MM.1S (cell line): Measurements from ENCODE around the gene C6orf136.

Source experiments
- DNase-seq: peaks from one replicate; pipeline ENCODE4 v3.0.0-alpha.2; 2015
- H2AFZ ChIP-seq: fragments of 300-600 bp; sonication (generic); 2 replicates; pipeline ENCODE4 v1.6.0; 2016; ENCODE audit warnings: antibody characterized with exemption, low read length
- H3F3A ChIP-seq: fragments of 300-600 bp; sonication (generic); 2 replicates; pipeline ENCODE4 v1.6.1; 2016; ENCODE audit warnings: mild to moderate bottlenecking, antibody characterized with exemption, low read length, moderate library complexity, mixed read lengths; ENCODE audit not compliant: insufficient read depth
- H3K27ac ChIP-seq: fragments of 300-600 bp; sonication (generic); 2 replicates; pipeline ENCODE4 v1.5.1; 2016; ENCODE audit warnings: mild to moderate bottlenecking, low read length
- H3K27me3 ChIP-seq: fragments of 300-600 bp; sonication (generic); replicated peaks from 2 replicates; pipeline ENCODE4 v1.6.0; 2016; ENCODE audit warnings: low read length; ENCODE audit not compliant: insufficient read depth
- H3K36me3 ChIP-seq: fragments of 300-600 bp; sonication (generic); replicated peaks from 2 replicates; pipeline ENCODE4 v1.6.1; 2016; ENCODE audit warnings: mild to moderate bottlenecking, low read length, mixed read lengths; ENCODE audit not compliant: insufficient read depth
- H3K4me1 ChIP-seq: fragments of 300-600 bp; sonication (generic); 2 replicates; pipeline ENCODE4 v1.6.1; 2016; ENCODE audit warnings: low read length, mixed read lengths
- H3K4me2 ChIP-seq: fragments of 300-600 bp; sonication (generic); 2 replicates; pipeline ENCODE4 v1.6.0; 2016; ENCODE audit warnings: low read depth, low read length
- H3K4me3 ChIP-seq: fragments of 300-600 bp; sonication (generic); 2 replicates; pipeline ENCODE4 v1.5.1; 2016; ENCODE audit warnings: low read length, mixed read lengths
- H3K79me2 ChIP-seq: fragments of 300-600 bp; sonication (generic); 2 replicates; pipeline ENCODE4 v1.6.1; 2016; ENCODE audit warnings: mixed run types, low read length, mixed read lengths
- H3K9ac ChIP-seq: fragments of 300-600 bp; sonication (generic); 2 replicates; pipeline ENCODE4 v1.6.1; 2016; ENCODE audit warnings: low read length, mixed read lengths
- H3K9me2 ChIP-seq: fragments of 300-600 bp; sonication (generic); replicated peaks from 2 replicates; pipeline ENCODE4 v1.6.1; 2016; ENCODE audit warnings: mild to moderate bottlenecking, low read length, mixed read lengths; ENCODE audit not compliant: insufficient read depth
- H3K9me3 ChIP-seq: fragments of 300-600 bp; sonication (generic); replicated peaks from 2 replicates; pipeline ENCODE4 v1.6.1; 2016; ENCODE audit warnings: mild to moderate bottlenecking, low read length, mixed read lengths; ENCODE audit not compliant: insufficient read depth
- H4K20me1 ChIP-seq: fragments of 300-600 bp; sonication (generic); 2 replicates; pipeline ENCODE4 v1.6.1; 2016; ENCODE audit warnings: mild to moderate bottlenecking, low read length, moderate library complexity, mixed read lengths; ENCODE audit not compliant: insufficient read depth
- EZH2 ChIP-seq: fragments of 300-600 bp; sonication (generic); optimal IDR thresholded peaks from 2 replicates; pipeline ENCODE3; 2017; ENCODE audit warnings: low read depth, mild to moderate bottlenecking, antibody characterized with exemption, low read length, mixed read lengths
- EZH2phosphoT487 ChIP-seq: fragments of 300-600 bp; sonication (generic); IDR thresholded peaks from 2 replicates; pipeline ENCODE4 v1.6.1; 2018; ENCODE audit warnings: antibody characterized with exemption, low read length
- TF ChIP-seq, protein P1 (sequence below): fragments of 300-600 bp; sonication (generic); IDR thresholded peaks from 2 replicates; pipeline ENCODE4 v1.5.1; 2016; ENCODE audit warnings: antibody characterized with exemption, low read length, mixed read lengths

Gene C6orf136

DNA sequence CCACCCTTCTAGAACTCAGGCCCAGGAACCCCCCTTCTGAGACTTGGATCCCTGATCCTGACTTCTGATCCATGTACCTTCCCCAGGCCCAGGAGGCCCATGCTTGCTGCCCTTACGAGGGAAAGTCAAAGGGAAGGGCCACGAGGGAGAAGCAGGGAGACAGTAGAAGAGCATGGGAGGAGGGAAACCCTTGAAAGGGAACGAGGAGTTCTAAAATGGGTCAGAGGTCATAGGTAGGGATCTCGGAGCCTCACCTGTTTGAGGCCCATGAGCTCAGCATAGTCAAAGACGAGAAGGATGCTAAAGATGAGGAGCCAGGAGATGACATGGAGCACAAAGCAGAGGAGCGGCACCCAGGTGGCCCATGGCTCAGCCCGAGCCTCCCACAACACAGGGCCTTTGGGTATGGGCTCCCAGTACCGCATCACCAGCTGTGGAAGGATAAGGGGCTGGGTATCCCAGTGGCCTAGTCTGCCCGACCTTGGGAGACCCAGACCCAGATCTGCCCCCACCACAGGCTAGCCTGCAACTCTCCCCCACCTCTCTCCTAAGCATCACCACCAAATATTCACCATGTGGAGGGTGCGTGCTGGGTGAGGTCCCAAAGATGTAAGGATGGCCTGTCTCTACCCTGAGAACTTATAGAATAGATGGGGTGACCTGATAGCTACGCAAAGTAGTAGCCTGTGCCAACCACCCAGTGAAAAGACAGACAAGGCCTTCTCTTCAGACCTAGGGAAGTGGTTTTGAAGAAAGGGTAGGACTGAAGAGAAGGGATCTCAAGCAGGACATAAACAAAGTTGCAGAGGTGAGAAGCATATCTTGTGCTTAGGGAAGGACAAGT, 42.3 kb downstream of the C6orf136 start:
- Histone ChIP-seq H3K4me3 (no peak overlapping the region), H3K9ac (no peak overlapping the region), H3K9me2 (no peaks in the 10 kb centered on the region), H3K27me3 (no peaks in the 10 kb centered on the region), H3K27ac (no peak overlapping the region), H3F3A (peaks cover 29% of the 10 kb centered on the region), H3K36me3 (no peaks in the 10 kb centered on the region), H3K79me2 (peaks cover 32% of the 10 kb centered on the region), H3K4me2 (peak overlapping the region; percentile 89; the same call in 1 of the 2 replicates), H2AFZ (no peak overlapping the region), H3K9me3 (no peaks in the 10 kb centered on the region), H4K20me1 (no peaks in the 10 kb centered on the region), H3K4me1 (peaks cover 25% of the 10 kb centered on the region)
- no peak for TF ChIP-seq EZH2
- no peak for DNase-seq

DNA sequence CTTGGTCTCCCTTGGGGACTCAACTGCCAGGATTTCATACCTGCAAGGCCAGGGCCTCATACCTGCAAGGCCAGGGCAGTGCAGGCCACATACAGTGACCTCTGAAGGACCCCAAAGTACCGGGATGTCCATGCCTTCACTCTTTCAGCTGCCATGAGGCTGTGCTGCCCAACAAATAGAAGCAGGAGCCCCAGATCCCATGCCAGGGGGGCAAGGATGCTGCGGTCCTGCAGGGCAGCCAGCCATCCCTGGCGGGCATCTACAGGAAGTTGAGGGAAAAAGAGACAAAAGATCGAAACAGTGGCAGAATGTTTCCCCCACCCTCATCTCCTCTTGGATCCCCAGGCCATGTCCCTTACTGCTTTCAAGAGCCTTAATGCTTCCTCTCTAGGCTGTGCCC, 43.1 kb downstream of the C6orf136 start:
- Histone ChIP-seq H3K9me3 (no peaks in the 10 kb centered on the region), H3K4me3 (peak overlapping the region; percentile 88), H3K4me1 (peaks cover 25% of the 10 kb centered on the region), H3K4me2 (peak overlapping the region; percentile 89), H3K27ac (no peak overlapping the region), H4K20me1 (no peaks in the 10 kb centered on the region), H3F3A (peaks cover 27% of the 10 kb centered on the region), H3K79me2 (peaks cover 25% of the 10 kb centered on the region), H3K9me2 (no peaks in the 10 kb centered on the region), H2AFZ (peak overlapping the region; percentile 93; the same call in 1 of the 2 replicates), H3K27me3 (no peaks in the 10 kb centered on the region), H3K36me3 (no peaks in the 10 kb centered on the region), H3K9ac (peak overlapping the region; percentile 67; the same call in 1 of the 2 replicates)
- no peak for DNase-seq
- TF ChIP-seq, protein P1, sequence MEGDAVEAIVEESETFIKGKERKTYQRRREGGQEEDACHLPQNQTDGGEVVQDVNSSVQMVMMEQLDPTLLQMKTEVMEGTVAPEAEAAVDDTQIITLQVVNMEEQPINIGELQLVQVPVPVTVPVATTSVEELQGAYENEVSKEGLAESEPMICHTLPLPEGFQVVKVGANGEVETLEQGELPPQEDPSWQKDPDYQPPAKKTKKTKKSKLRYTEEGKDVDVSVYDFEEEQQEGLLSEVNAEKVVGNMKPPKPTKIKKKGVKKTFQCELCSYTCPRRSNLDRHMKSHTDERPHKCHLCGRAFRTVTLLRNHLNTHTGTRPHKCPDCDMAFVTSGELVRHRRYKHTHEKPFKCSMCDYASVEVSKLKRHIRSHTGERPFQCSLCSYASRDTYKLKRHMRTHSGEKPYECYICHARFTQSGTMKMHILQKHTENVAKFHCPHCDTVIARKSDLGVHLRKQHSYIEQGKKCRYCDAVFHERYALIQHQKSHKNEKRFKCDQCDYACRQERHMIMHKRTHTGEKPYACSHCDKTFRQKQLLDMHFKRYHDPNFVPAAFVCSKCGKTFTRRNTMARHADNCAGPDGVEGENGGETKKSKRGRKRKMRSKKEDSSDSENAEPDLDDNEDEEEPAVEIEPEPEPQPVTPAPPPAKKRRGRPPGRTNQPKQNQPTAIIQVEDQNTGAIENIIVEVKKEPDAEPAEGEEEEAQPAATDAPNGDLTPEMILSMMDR: no peak
- TF ChIP-seq EZH2phosphoT487: no peak
- no peak for TF ChIP-seq EZH2

DNA sequence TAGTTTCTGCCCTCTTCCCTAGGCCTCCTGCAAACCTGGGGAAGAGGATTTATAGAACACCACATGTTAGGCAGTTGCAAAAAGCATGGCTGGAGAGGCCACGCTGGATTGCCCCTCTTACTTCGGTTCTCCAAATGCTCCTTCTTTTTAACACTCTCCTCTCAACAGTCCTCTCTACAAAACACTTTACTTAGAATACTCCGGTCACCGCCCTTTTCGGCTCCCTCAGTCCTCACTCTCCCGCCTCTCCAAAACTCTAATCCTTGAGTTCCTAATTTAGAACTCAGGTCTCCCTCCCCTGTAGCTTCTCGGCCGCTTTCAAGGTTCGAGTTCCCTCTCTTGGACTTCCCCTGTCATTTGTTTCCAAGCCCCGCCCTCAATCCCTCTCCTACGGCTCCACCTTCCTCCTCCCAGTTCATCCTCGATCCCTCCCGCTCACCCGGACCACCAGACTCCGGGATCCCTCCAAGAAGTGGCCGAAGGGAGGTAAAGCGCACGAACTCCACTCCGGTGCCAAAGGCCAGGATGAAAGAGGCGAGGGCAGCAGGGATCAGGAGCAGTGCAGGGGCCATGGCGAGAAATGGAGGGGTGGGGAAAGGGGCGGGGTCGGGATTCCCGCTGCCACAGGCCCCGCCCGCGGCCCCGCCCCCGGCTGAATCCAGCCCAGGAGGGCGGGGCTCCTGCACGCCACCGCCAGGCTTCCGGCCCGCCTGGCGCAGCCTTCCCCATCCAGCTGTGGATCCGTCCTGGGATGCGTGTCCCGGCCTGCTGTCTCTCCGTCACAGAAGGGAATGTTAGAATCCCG, 43.7 kb downstream of the C6orf136 start, which contains the start of gene NRM:
Gene NRM (minus strand): TSS at position 582 of the 805 bp plus-strand sequence. CDS start 10 bp downstream, at position 572.
- peak within 1 kb of the TSS; percentile 88 for H3K4me3 ChIP-seq
- TF ChIP-seq, protein P1: no peak
- peaks cover 23% of the 10 kb centered on the region for H3F3A ChIP-seq
- peaks cover 25% of the 10 kb centered on the region for H3K4me1 ChIP-seq
- no peaks in the 10 kb centered on the region for H3K9me3 ChIP-seq
- H3K36me3 ChIP-seq: no peaks in the 10 kb centered on the region
- no peaks in the 10 kb centered on the region for H3K9me2 ChIP-seq
- no peaks in the 10 kb centered on the region for H4K20me1 ChIP-seq
- peak within 1 kb of the TSS; percentile 67 for H3K9ac ChIP-seq
- H3K4me2 ChIP-seq: peak within 1 kb of the TSS; percentile 89
- no peak within 1 kb of the TSS for H3K27ac ChIP-seq
- no peaks in the 10 kb centered on the region for H3K27me3 ChIP-seq
- H2AFZ ChIP-seq: peak within 1 kb of the TSS; percentile 93
- peaks cover 19% of the 10 kb centered on the region for H3K79me2 ChIP-seq
- peak; percentile 75 for DNase-seq
